Activated CD4-positive, alpha-beta T cell treated with anti-CD3 and anti-CD28 coated beads, Interleukin-2, amount 50 U/mL, for 1 hour (primary cell): Measurements from ENCODE around the gene NLE1.
A peak's percentile ranks its signal among the peaks of the same experiment; 100 is the strongest.
"Not testable (repeated sequence)": the region's sequence is repeated elsewhere in the genome, so short reads cannot be mapped to it uniquely, and the experiment has no call there.

Experiments
- DNase-seq: peaks from one replicate; pipeline ENCODE4 v3.0.0-alpha.2; 2020

The NLE1 gene

GRCh38 chr17:35161281-35161761 lies 19.2 kb upstream of the NLE1 start:
- no peak for DNase-seq

GRCh38 chr17:35160354-35161201 lies 18.5 kb upstream of the NLE1 start:
- DNase-seq = peak; percentile 47

- no peak for DNase-seq
Observed at GRCh38 chr17:35159940-35160339, 17.8 kb upstream of the NLE1 start.

GRCh38 chr17:35155246-35155645 lies 13.1 kb upstream of the NLE1 start:
- DNase-seq = no peak

- no peak for DNase-seq
Observed at GRCh38 chr17:35154196-35155165, 12.4 kb upstream of the NLE1 start.

GRCh38 chr17:35152421-35153140 lies 10.5 kb upstream of the NLE1 start:
- DNase-seq = no peak

- not testable (repeated sequence) for DNase-seq
Observed at GRCh38 chr17:35151080-35151479, 9.0 kb upstream of the NLE1 start.

- DNase-seq = no peak
Observed at GRCh38 chr17:35149941-35150340, 7.8 kb upstream of the NLE1 start.

GRCh38 chr17:35148144-35148543 lies 6.0 kb upstream of the NLE1 start:
- DNase-seq = no peak

- DNase-seq = no peak
Observed at GRCh38 chr17:35147375-35147905, 5.3 kb upstream of the NLE1 start, which contains the start of gene UNC45B. Gene UNC45B, plus strand, starts transcription at chr17:35147817. Its CDS starts 447 bp downstream, at chr17:35148264.

GRCh38 chr17:35146214-35146833 lies 4.2 kb upstream of the NLE1 start:
- DNase-seq = no peak

- DNase-seq = no peak
Observed at GRCh38 chr17:35144840-35145239, 2.7 kb upstream of the NLE1 start.

GRCh38 chr17:35142467-35142796 lies 329 bp upstream of the NLE1 start:
- DNase-seq = no peak

- no peak for DNase-seq
Observed at GRCh38 chr17:35138218-35138617, 3.9 kb downstream of the NLE1 start.

- DNase-seq = no peak
Observed at GRCh38 chr17:35135322-35135721, 6.8 kb downstream of the NLE1 start.

GRCh38 chr17:35132816-35133550 lies 9.1 kb downstream of the NLE1 start:
- no peak for DNase-seq

- no peak for DNase-seq
Observed at GRCh38 chr17:35132099-35132498, 10.0 kb downstream of the NLE1 start.

- DNase-seq = no peak
Observed at GRCh38 chr17:35130392-35130791, 11.7 kb downstream of the NLE1 start.

- DNase-seq = no peak
Observed at GRCh38 chr17:35129973-35130351, 12.1 kb downstream of the NLE1 start.

GRCh38 chr17:35129154-35129972 lies 12.7 kb downstream of the NLE1 start:
- no peak for DNase-seq
